A549 (cell line): ENCODE data around the gene QRSL1. TPM values are rescaled to one million over a fixed set of nuclear protein-coding genes. Genes with fewer than 3 reads are reported as not detected.
"Not testable (repeated sequence)": the region's sequence is repeated elsewhere in the genome, so short reads cannot be mapped to it uniquely, and the experiment has no call there.

ENCODE experiments used
- ATAC-seq, 2 experiments: fragments of 200-7000 bp in 1 of 2; fragments of >200 bp in 1 of 2; cut with Nextera tagmentation in 1 of 2; cut with Tn5 transposase in 1 of 2; 3 replicates each; pipeline versions ENCODE4 v1.8.0 to v1.9.1; 2018 to 2020; ENCODE audit warnings: mild to moderate bottlenecking in 1 of 2, moderate library complexity in 1 of 2
- CTCF ChIA-PET: fragments of 300-600 bp; sonication (Branson Sonifier 250); formaldehyde crosslinking; extraction: SDS; loops from one replicate; lab custom pipeline; 2021; ENCODE audit warnings: antibody characterized with exemption, inconsistent platforms; lab: Yijun Ruan, JAX
- POLR2A ChIA-PET: fragments of 350-600 bp; formaldehyde crosslinking; extraction: SDS; loops from one replicate; lab custom pipeline; 2021; ENCODE audit warnings: antibody characterized with exemption, inconsistent platforms; lab: Yijun Ruan, JAX
- DNase-seq, 2 experiments: peaks; one replicate each; pipeline versions ENCODE4 v3.0.0 to v3.0.0-alpha.2; 2011 to 2016; ENCODE audit warnings: low read depth in 1 of 2, low spot score in 1 of 2
- FAIRE-seq: peaks from 2 replicates; lab custom pipeline; 2011; peaks lifted over from hg19 to GRCh38; lab: Jason Lieb, UNC
- H3K27ac ChIP-seq, 2 experiments: fragments of >200 bp; sonication (Bioruptor Twin); formaldehyde crosslinking; 3 replicates each; pipeline ENCODE4 v1.5.1; 2016 to 2017
- H3K4me1 ChIP-seq: fragments of >200 bp; sonication (Bioruptor Twin); formaldehyde crosslinking; 3 replicates; pipeline ENCODE4 v1.6.1; 2016
- H3K4me2 ChIP-seq: fragments of >200 bp; sonication (Bioruptor Twin); formaldehyde crosslinking; 3 replicates; pipeline ENCODE4 v1.6.1; 2016
- H3K4me3 ChIP-seq: fragments of >200 bp; sonication (Bioruptor Twin); formaldehyde crosslinking; 3 replicates; pipeline ENCODE4 v1.5.1; 2016
- H3K9me3 ChIP-seq: fragments of >200 bp; sonication (Bioruptor Twin); formaldehyde crosslinking; 3 replicates; pipeline ENCODE4 v1.6.1; 2016
- BCL3 ChIP-seq: fragments of >200 bp; sonication (Bioruptor Twin); formaldehyde crosslinking; IDR thresholded peaks from 3 replicates; pipeline ENCODE4 v1.6.1; 2016
- BHLHE40 ChIP-seq: IDR thresholded peaks from 2 replicates; pipeline ENCODE4 v1.6.1; 2012; ENCODE audit warnings: low read depth, low read length, inconsistent platforms
- CHD2 ChIP-seq: fragments of 150-350 bp; IDR thresholded peaks from 2 replicates; pipeline ENCODE4 v1.6.1; 2014; ENCODE audit warnings: low read length; ENCODE audit not compliant: partially characterized antibody
- EHF ChIP-seq: fragments of 250-450 bp; sonication (Bioruptor Pico); IDR thresholded peaks from 2 replicates; pipeline ENCODE4 v1.5.0; 2020; ENCODE audit warnings: mild to moderate bottlenecking
- EHMT2 ChIP-seq: fragments of 200-600 bp; sonication (generic); IDR thresholded peaks from 2 replicates; pipeline ENCODE4 v1.6.1; 2016; ENCODE audit warnings: antibody characterized with exemption, low read depth, mild to moderate bottlenecking, moderate library complexity
- GATA3 ChIP-seq: IDR thresholded peaks from 2 replicates; pipeline ENCODE4 v1.6.1; 2012; ENCODE audit warnings: borderline replicate concordance
- HMGXB4 ChIP-seq: fragments of 250-450 bp; sonication (Bioruptor Pico); IDR thresholded peaks from 2 replicates; pipeline ENCODE4 v1.5.0; 2021; ENCODE audit warnings: mild to moderate bottlenecking, moderate library complexity, borderline replicate concordance
- HOXA7 ChIP-seq: fragments of 250-450 bp; sonication (Bioruptor Pico); IDR thresholded peaks from 2 replicates; pipeline ENCODE4 v1.5.0; 2020; ENCODE audit warnings: mild to moderate bottlenecking, moderate library complexity
- JUN ChIP-seq, 2 experiments: fragments of >200 bp; sonication (Bioruptor Twin); formaldehyde crosslinking; IDR thresholded peaks; 2 replicates in 1 of 2; 3 replicates in 1 of 2; pipeline ENCODE4 v1.6.1; 2016 to 2017
- KDM5A ChIP-seq: fragments of 200-600 bp; sonication (generic); IDR thresholded peaks from 2 replicates; pipeline ENCODE4 v1.6.1; 2016; ENCODE audit warnings: antibody characterized with exemption, mild to moderate bottlenecking
- MAZ ChIP-seq: fragments of 150-350 bp; IDR thresholded peaks from 2 replicates; pipeline ENCODE4 v1.6.1; 2014; ENCODE audit warnings: antibody characterized with exemption, low read depth, low read length, borderline replicate concordance
- MYC ChIP-seq: IDR thresholded peaks from 2 replicates; pipeline ENCODE4 v1.6.1; 2012; ENCODE audit warnings: mild to moderate bottlenecking, inconsistent platforms, low read length, improper control_type of control experiment, borderline replicate concordance
- PHF8 ChIP-seq: fragments of 200-600 bp; sonication (generic); IDR thresholded peaks from 2 replicates; pipeline ENCODE4 v1.6.1; 2016; ENCODE audit warnings: low read depth, mild to moderate bottlenecking, antibody characterized with exemption, moderate library complexity, borderline replicate concordance
- POLR2A ChIP-seq: IDR thresholded peaks from 2 replicates; pipeline ENCODE4 v1.6.1; 2012; ENCODE audit warnings: mild to moderate bottlenecking, low read length
- TP53 ChIP-seq: fragments of 250-450 bp; sonication (Bioruptor Pico); IDR thresholded peaks from 2 replicates; pipeline ENCODE4 v1.5.0; 2021; ENCODE audit warnings: mild to moderate bottlenecking, moderate library complexity
- WGBS: methylation state at CpG from one replicate; pipeline ENCODE4 v1.1.6; 2017; ENCODE audit errors: missing lambda C conversion rate; 5-methylcytosine and 5-hydroxymethylcytosine counted together
- polyA plus RNA-seq, 4 experiments: library from polyadenylated mRNA; depleted of rRNA in 3 of 4; stranded (reverse); fragments of >200 nt; fragmentation: RNase III in 1 of 4; extraction: RNeasy Plus Mini Kit Qiagen cat#74134 plus additional on column Dnase treatment in 1 of 4; gene quantifications; 2 replicates in 3 of 4; 3 replicates in 1 of 4; pipeline ENCODE4 v1.2.3, GENCODE V29; 2011 to 2017
- TF ChIP-seq, protein P1 (sequence below): fragments of 200-600 bp; sonication (generic); IDR thresholded peaks from 2 replicates; pipeline ENCODE4 v1.6.1; 2016; ENCODE audit warnings: antibody characterized with exemption, mild to moderate bottlenecking, moderate library complexity
- TF ChIP-seq, protein P2 (sequence below): fragments of >200 bp; sonication (Bioruptor Twin); formaldehyde crosslinking; IDR thresholded peaks from 2 replicates; pipeline ENCODE4 v1.6.1; 2016

QRSL1 gene
- polyA plus RNA-seq, 2 of the 4 experiments (the other 2 are of a cell fraction): 11.5 to 15.9 TPM

DNA sequence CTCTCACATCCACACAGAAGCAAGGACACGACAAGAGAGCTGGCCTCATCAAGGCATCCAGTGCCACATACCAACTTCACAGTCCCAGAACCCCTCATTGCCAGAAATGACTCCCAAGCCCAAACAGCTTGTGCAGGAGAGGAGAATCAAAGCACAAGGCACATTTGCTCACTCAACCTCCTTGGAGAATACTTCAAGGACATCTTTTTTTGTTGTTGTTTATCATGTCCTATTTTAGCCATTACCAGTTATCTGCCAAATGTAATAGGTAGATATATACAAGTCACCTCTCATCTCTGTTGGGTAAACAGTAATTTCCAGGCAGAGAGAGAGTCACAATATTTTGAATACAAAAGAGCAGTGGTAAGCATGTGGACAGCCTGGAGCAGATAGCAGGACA lies 47.9 kb upstream of the QRSL1 start:
- TF ChIP-seq JUN (IDR thresholded peaks at IDR 0.05) (no peak), BCL3 (no peak), MYC (no peak), KDM5A (no peak), TP53 (CRISPR knock-in tag) (no peak), POLR2A (no peak), HOXA7 (no peak)
- TF ChIP-seq, protein P1, sequence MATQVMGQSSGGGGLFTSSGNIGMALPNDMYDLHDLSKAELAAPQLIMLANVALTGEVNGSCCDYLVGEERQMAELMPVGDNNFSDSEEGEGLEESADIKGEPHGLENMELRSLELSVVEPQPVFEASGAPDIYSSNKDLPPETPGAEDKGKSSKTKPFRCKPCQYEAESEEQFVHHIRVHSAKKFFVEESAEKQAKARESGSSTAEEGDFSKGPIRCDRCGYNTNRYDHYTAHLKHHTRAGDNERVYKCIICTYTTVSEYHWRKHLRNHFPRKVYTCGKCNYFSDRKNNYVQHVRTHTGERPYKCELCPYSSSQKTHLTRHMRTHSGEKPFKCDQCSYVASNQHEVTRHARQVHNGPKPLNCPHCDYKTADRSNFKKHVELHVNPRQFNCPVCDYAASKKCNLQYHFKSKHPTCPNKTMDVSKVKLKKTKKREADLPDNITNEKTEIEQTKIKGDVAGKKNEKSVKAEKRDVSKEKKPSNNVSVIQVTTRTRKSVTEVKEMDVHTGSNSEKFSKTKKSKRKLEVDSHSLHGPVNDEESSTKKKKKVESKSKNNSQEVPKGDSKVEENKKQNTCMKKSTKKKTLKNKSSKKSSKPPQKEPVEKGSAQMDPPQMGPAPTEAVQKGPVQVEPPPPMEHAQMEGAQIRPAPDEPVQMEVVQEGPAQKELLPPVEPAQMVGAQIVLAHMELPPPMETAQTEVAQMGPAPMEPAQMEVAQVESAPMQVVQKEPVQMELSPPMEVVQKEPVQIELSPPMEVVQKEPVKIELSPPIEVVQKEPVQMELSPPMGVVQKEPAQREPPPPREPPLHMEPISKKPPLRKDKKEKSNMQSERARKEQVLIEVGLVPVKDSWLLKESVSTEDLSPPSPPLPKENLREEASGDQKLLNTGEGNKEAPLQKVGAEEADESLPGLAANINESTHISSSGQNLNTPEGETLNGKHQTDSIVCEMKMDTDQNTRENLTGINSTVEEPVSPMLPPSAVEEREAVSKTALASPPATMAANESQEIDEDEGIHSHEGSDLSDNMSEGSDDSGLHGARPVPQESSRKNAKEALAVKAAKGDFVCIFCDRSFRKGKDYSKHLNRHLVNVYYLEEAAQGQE: no peak
- TF ChIP-seq, all 56 proteins: peak for 0
- Histone ChIP-seq H3K9me3 (no peaks in the 10 kb centered on the region), H3K4me2 (no peak overlapping the region), H3K4me3 (no peak overlapping the region), H3K27ac (no peak overlapping the region), H3K4me1 (no peaks in the 10 kb centered on the region)
- ChIA-PET POLR2A (no interaction called here), CTCF (interaction anchor here (1.0 to 2.7 kb wide), 2 partner anchors 15 to 398 kb away, joined by 5 to 7 read pairs; no protein-coding TSS in a partner anchor)
- DNase-seq (no peak), FAIRE-seq (no peak), ATAC-seq (no peak)
- 92% methylated on average over 1 of the region's 1 CpG for WGBS

DNA sequence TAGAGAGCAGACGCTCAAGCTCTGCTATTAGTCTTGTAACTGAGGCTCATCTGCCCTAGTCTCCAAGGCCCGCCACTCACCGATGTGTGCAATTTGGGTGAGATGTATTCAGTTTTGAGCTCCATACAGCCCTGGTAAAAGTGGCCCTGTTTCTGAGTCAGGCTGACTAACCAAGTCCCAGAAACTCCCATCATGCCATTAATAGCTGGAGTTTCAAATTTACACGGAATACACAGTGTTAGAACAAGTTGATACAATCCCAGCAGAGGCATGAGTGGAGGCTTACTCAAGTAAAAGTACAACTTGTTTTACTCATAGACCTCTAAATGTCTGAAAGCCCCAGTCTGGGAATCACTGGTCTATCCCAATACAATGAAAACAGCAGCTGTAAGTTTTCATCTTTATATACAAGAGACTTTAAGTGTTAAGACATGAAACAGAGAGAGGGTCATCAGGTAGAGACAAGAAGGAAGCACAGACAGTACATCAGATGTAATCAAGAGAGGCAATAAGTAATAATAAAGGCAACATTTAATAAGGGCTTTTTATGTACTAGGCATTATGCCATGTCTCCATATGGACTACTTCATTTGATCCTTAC lies 42.5 kb upstream of the QRSL1 start:
- Histone ChIP-seq H3K27ac (no peak overlapping the region), H3K4me3 (no peak overlapping the region), H3K4me2 (no peak overlapping the region), H3K4me1 (peaks cover 13% of the 10 kb centered on the region), H3K9me3 (no peaks in the 10 kb centered on the region)
- DNase-seq (no peak), ATAC-seq (no peak), FAIRE-seq (no peak)
- ChIA-PET POLR2A (no interaction called here), CTCF (interaction anchor here (1.2 to 2.0 kb wide), 2 partner anchors 20 to 393 kb away, joined by 3 to 4 read pairs; no protein-coding TSS in a partner anchor)
- TF ChIP-seq EHF: no peak
- TF ChIP-seq GATA3: no peak
- no peak for TF ChIP-seq PHF8
- WGBS: 76% methylated on average over 4 of the region's 4 CpGs

GRCh38 chr6:106588937-106589336 lies 40.4 kb upstream of the QRSL1 start:
- CTCF ChIA-PET: interaction anchor here (0.6 to 1.2 kb wide), 2 partner anchors 23 to 391 kb away, joined by 3 to 4 read pairs; no protein-coding TSS in a partner anchor
- DNase-seq, H3K9me3 ChIP-seq, H3K4me3 ChIP-seq, FAIRE-seq, POLR2A ChIA-PET, H3K4me2 ChIP-seq, H3K27ac ChIP-seq, ATAC-seq: not testable (repeated sequence)
- peaks cover 14% of the 10 kb centered on the region for H3K4me1 ChIP-seq
- 75% methylated on average over 5 of the region's 5 CpGs for WGBS

GRCh38 chr6:106591111-106591825 lies 38.1 kb upstream of the QRSL1 start:
- peak overlapping the region; percentile 30 to 73; a peak in 5 of 6 replicates for H3K27ac ChIP-seq

More at GRCh38 chr6:106591111-106591825, 38.1 kb upstream of the QRSL1 start:
- Histone ChIP-seq H3K4me1 (peaks cover 14% of the 10 kb centered on the region), H3K4me2 (peak overlapping the region; percentile 40), H3K9me3 (no peaks in the 10 kb centered on the region), H3K4me3 (no peak overlapping the region)
- ChIA-PET CTCF (interaction anchor here (0.9 to 1.4 kb wide), 4 partner anchors 14 to 180 kb away, joined by 3 to 6 read pairs (median 3); no protein-coding TSS in a partner anchor), POLR2A (no interaction called here)
- WGBS: 86% methylated on average over 3 of the region's 3 CpGs
- ATAC-seq (peak; percentile 24 to 79; a peak in 3 of 6 replicates), DNase-seq (peak in 1 of 2 experiments; percentile 16)
- TF ChIP-seq EHMT2 (no peak), MAZ (no peak), CHD2 (no peak), BHLHE40 (no peak), HMGXB4 (no peak)
- TF ChIP-seq, protein P2, sequence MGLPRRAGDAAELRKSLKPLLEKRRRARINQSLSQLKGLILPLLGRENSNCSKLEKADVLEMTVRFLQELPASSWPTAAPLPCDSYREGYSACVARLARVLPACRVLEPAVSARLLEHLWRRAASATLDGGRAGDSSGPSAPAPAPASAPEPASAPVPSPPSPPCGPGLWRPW: no peak
- TF ChIP-seq, all 56 proteins: peak for 0
- FAIRE-seq: no peak
